ENCODE measurements around the gene PDIA6. TPM values are rescaled to one million over a fixed set of nuclear protein-coding genes. Genes with fewer than 3 reads are reported as not detected.

Gene PDIA6
- total and polyA plus RNA-seq, 2 donors (not counting 3 experiments of a cell fraction or from before 2014, with no cell fraction given), result 335 to 424 TPM

GRCh38 chr2:10741139-10741538, 71.4 kb downstream of the PDIA6 start:
- no peaks in the 10 kb centered on the region for H3K9me1 ChIP-seq (replicated peaks; ENCODE audit: control insufficient read depth, extremely low read depth, insufficient read depth, low read length)
- DNase-seq (ENCODE audit: low read depth, low spot score) (no peak), FAIRE-seq (no peak)
- no peaks in the 10 kb centered on the region for H3K79me2 ChIP-seq (ENCODE audit: control insufficient read depth, insufficient read depth, low read length)
- dilution Hi-C loops (cut with MboI; ENCODE audit: extremely low pct_ligation_motif_present, low sequenced_read_pairs) (no loop called here), intact Hi-C loops (cut with micrococcal nuclease) (no loop called here)
- ChIA-PET POLR2A (no interaction called here), CTCF (interaction anchor here (1.2 to 2.0 kb wide), 2 partner anchors 12 to 91 kb away, joined by 4 to 5 read pairs; no protein-coding TSS in a partner anchor)
- no peaks in the 10 kb centered on the region for H4K20me1 ChIP-seq (replicated peaks; ENCODE audit: control insufficient read depth, extremely low read depth, insufficient read depth, low read length)
- no peaks in the 10 kb centered on the region for H3K9me3 ChIP-seq (replicated peaks; ENCODE audit: control insufficient read depth, insufficient read depth, low read length)
- no peak overlapping the region for H3K4me2 ChIP-seq (ENCODE audit: insufficient read depth, low read length)
- no peak overlapping the region for H2AFZ ChIP-seq (ENCODE audit: low read depth, low read length)
- H3K36me3 ChIP-seq (ENCODE audit: control insufficient read depth in 2 of 2, extremely low read depth in 1 of 2, insufficient read depth in 2 of 2, low read length in 2 of 2), result no peaks in the 10 kb centered on the region
- no peak for TF ChIP-seq MYC (IDR thresholded peaks at IDR 0.05; ENCODE audit: low read depth, low read length)
- TF ChIP-seq, protein P1, sequence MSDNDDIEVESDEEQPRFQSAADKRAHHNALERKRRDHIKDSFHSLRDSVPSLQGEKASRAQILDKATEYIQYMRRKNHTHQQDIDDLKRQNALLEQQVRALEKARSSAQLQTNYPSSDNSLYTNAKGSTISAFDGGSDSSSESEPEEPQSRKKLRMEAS (IDR thresholded peaks at IDR 0.05; ENCODE audit: insufficient read depth, insufficient read length), result no peak
- TF ChIP-seq FOS (IDR thresholded peaks at IDR 0.05; ENCODE audit: borderline replicate concordance, insufficient read depth, low read length), result no peak
- no peak for TF ChIP-seq JUN (IDR thresholded peaks at IDR 0.05; ENCODE audit: borderline replicate concordance, insufficient read depth, insufficient read length, low read depth)
- TF ChIP-seq CTCF (IDR thresholded peaks at IDR 0.05; ENCODE audit: extremely low read depth in 1 of 2, insufficient read depth in 1 of 2, low read depth in 1 of 2, low read length in 2 of 2), result no peak
- no TSS peak for BruUV-seq (replicated peaks)
- no peak overlapping the region for H3K4me3 ChIP-seq (replicated peaks in 1 of 3; ENCODE audit: insufficient read depth in 1 of 3, low read depth in 1 of 3, low read length in 3 of 3)
- H3K4me1 ChIP-seq (ENCODE audit: control insufficient read depth, extremely low read depth, insufficient read depth, low read length), result no peaks in the 10 kb centered on the region
- no peak overlapping the region for H3K27ac ChIP-seq (ENCODE audit: insufficient read depth, low read depth, low read length)
- no peak overlapping the region for H3K9ac ChIP-seq (replicated peaks; ENCODE audit: extremely low read depth, insufficient read depth, low read length)
- peaks cover 0 to 3% of the 10 kb centered on the region in 2 experiments for H3K27me3 ChIP-seq (ENCODE audit: control insufficient read depth in 2 of 2, insufficient read depth in 2 of 2, low read length in 2 of 2)

GRCh38 chr2:10740226-10740625, 72.4 kb downstream of the PDIA6 start:
- FAIRE-seq (no peak), DNase-seq (ENCODE audit: low read depth, low spot score) (no peak)
- Histone ChIP-seq H3K4me3 (replicated peaks in 1 of 3; ENCODE audit: insufficient read depth in 1 of 3, low read depth in 1 of 3, low read length in 3 of 3) (no peak overlapping the region), H3K4me1 (ENCODE audit: control insufficient read depth, extremely low read depth, insufficient read depth, low read length) (no peaks in the 10 kb centered on the region), H3K36me3 (ENCODE audit: control insufficient read depth in 2 of 2, extremely low read depth in 1 of 2, insufficient read depth in 2 of 2, low read length in 2 of 2) (no peaks in the 10 kb centered on the region), H3K9me1 (replicated peaks; ENCODE audit: control insufficient read depth, extremely low read depth, insufficient read depth, low read length) (no peaks in the 10 kb centered on the region), H4K20me1 (replicated peaks; ENCODE audit: control insufficient read depth, extremely low read depth, insufficient read depth, low read length) (no peaks in the 10 kb centered on the region), H3K9me3 (replicated peaks; ENCODE audit: control insufficient read depth, insufficient read depth, low read length) (no peaks in the 10 kb centered on the region), H2AFZ (ENCODE audit: low read depth, low read length) (no peak overlapping the region), H3K79me2 (ENCODE audit: control insufficient read depth, insufficient read depth, low read length) (no peaks in the 10 kb centered on the region), H3K27ac (ENCODE audit: insufficient read depth, low read depth, low read length) (no peak overlapping the region), H3K27me3 (ENCODE audit: control insufficient read depth in 2 of 2, insufficient read depth in 2 of 2, low read length in 2 of 2) (peaks cover 3% of the 10 kb centered on the region in 2 experiments), H3K9ac (replicated peaks; ENCODE audit: extremely low read depth, insufficient read depth, low read length) (no peak overlapping the region), H3K4me2 (ENCODE audit: insufficient read depth, low read length) (no peak overlapping the region)
- intact Hi-C loops (cut with micrococcal nuclease), result no loop called here
- TF ChIP-seq MYC (IDR thresholded peaks at IDR 0.05; ENCODE audit: low read depth, low read length) (no peak), POLR2AphosphoS5 (IDR thresholded peaks at IDR 0.05; ENCODE audit: insufficient read depth, low read depth, low read length) (no peak), GATA2 (IDR thresholded peaks at IDR 0.05; ENCODE audit: insufficient read depth, insufficient read length, low read depth, low read length) (no peak)
- BruUV-seq (replicated peaks), result no TSS peak
- ChIA-PET POLR2A (no interaction called here), CTCF (interaction anchor here (2.0 kb wide), 1 partner anchor 13 kb away, joined by 5 read pairs; no protein-coding TSS in a partner anchor)
- dilution Hi-C loops (cut with MboI; ENCODE audit: extremely low pct_ligation_motif_present, low sequenced_read_pairs), result no loop called here

Measured in endothelial cell of umbilical vein (primary cell).